Fibroblast of skin of left quadriceps (primary cell): Measurements from ENCODE around the gene DIO3.

ENCODE experiments used
- DNase-seq, 2 experiments: peaks; one replicate each; pipeline ENCODE4 v3.0.0-alpha.2; 2013; ENCODE audit warnings: low read depth in 2 of 2

Gene DIO3

GRCh38 chr14:101598571-101599233 is 37.4 kb downstream of the DIO3 start:
- no peak for DNase-seq

- no peak for DNase-seq
Measured at GRCh38 chr14:101599234-101599885, 38.1 kb downstream of the DIO3 start.

GRCh38 chr14:101600336-101600890 is 39.1 kb downstream of the DIO3 start:
- no peak for DNase-seq

GRCh38 chr14:101600891-101601605 is 39.8 kb downstream of the DIO3 start:
- DNase-seq = no peak

- DNase-seq = no peak
Measured at GRCh38 chr14:101601606-101602465, 40.5 kb downstream of the DIO3 start.

GRCh38 chr14:101602466-101602840 is 41.2 kb downstream of the DIO3 start:
- DNase-seq = no peak

GRCh38 chr14:101603096-101603495 is 41.8 kb downstream of the DIO3 start:
- no peak for DNase-seq

- DNase-seq = no peak
Measured at GRCh38 chr14:101604228-101604934, 43.1 kb downstream of the DIO3 start.

- DNase-seq = no peak
Measured at GRCh38 chr14:101604935-101605780, 43.9 kb downstream of the DIO3 start.

GRCh38 chr14:101605836-101606235 is 44.5 kb downstream of the DIO3 start:
- no peak for DNase-seq
